OCI-LY7 (cell line): ENCODE results near the gene DLEC1.

ENCODE experiments used
- EZH2phosphoT487 ChIP-seq: fragments of 200-600 bp; sonication (generic); IDR thresholded peaks from 2 replicates; pipeline ENCODE4 v1.6.1; 2018; ENCODE audit warnings: low read depth, borderline replicate concordance, mild to moderate bottlenecking, mixed run types, antibody characterized with exemption, low read length, moderate library complexity, mixed read lengths
- TF ChIP-seq, protein P1 (sequence below): fragments of 200-600 bp; sonication (generic); conservative IDR thresholded peaks from 2 replicates; pipeline ENCODE4 v1.5.1; 2014; ENCODE audit warnings: mild to moderate bottlenecking, antibody characterized with exemption, low read length, moderate library complexity, mixed read lengths

DNA sequence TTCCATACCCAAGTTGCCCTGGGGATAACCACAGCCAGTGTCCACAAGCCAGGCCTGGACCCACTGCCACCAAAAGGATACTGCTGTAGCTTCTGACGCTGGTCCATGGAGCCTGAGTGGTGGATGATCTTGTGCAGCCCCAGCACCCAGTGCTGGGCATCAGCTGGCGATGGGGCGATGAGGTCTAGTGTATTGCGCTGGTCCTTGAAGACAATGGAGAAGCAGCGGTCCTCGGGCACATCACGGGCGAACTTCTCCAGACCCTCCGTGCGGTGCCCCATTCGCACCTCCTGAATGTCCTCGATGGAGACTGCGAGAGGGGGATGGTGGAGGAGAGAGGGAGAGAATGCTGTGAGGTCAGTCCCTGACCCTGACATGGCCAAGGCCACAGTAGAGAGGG lies 22.6 kb upstream of the DLEC1 start:
- TF ChIP-seq, protein P1, sequence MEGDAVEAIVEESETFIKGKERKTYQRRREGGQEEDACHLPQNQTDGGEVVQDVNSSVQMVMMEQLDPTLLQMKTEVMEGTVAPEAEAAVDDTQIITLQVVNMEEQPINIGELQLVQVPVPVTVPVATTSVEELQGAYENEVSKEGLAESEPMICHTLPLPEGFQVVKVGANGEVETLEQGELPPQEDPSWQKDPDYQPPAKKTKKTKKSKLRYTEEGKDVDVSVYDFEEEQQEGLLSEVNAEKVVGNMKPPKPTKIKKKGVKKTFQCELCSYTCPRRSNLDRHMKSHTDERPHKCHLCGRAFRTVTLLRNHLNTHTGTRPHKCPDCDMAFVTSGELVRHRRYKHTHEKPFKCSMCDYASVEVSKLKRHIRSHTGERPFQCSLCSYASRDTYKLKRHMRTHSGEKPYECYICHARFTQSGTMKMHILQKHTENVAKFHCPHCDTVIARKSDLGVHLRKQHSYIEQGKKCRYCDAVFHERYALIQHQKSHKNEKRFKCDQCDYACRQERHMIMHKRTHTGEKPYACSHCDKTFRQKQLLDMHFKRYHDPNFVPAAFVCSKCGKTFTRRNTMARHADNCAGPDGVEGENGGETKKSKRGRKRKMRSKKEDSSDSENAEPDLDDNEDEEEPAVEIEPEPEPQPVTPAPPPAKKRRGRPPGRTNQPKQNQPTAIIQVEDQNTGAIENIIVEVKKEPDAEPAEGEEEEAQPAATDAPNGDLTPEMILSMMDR = no peak
- no peak for TF ChIP-seq EZH2phosphoT487
